GM12891 (cell line): ENCODE data around the gene RBFOX1.

Experiments
- DNase-seq: peaks from one replicate; pipeline ENCODE4 v3.0.0; 2011; ENCODE audit warnings: low spot score; ENCODE audit not compliant: insufficient read length
- FAIRE-seq: peaks from 2 replicates; lab custom pipeline; 2011; peaks lifted over from hg19 to GRCh38; lab: Jason Lieb, UNC
- PAX5 ChIP-seq: IDR thresholded peaks from 2 replicates; pipeline ENCODE4 v1.6.1; 2011; ENCODE audit warnings: low read length, moderate library complexity, mild to moderate bottlenecking; ENCODE audit not compliant: insufficient read depth, severe bottlenecking
- POLR2A ChIP-seq: IDR thresholded peaks from 2 replicates; pipeline ENCODE4 v1.6.1; 2011; ENCODE audit warnings: low read depth, low read length, control low read depth
- POLR2AphosphoS5 ChIP-seq: IDR thresholded peaks from 2 replicates; pipeline ENCODE4 v1.6.1; 2011; ENCODE audit warnings: low read depth, low read length, control low read depth
- POU2F2 ChIP-seq: IDR thresholded peaks from 2 replicates; pipeline ENCODE4 v1.6.1; 2011; ENCODE audit warnings: low read depth, mild to moderate bottlenecking, control low read depth, low read length, moderate library complexity
- SPI1 ChIP-seq: IDR thresholded peaks from 2 replicates; pipeline ENCODE4 v1.6.1; 2011; ENCODE audit warnings: low read depth, low read length, control low read depth
- TAF1 ChIP-seq: IDR thresholded peaks from 2 replicates; pipeline ENCODE4 v1.6.1; 2011; ENCODE audit warnings: low read depth, low read length, control low read depth

RBFOX1 gene

DNA sequence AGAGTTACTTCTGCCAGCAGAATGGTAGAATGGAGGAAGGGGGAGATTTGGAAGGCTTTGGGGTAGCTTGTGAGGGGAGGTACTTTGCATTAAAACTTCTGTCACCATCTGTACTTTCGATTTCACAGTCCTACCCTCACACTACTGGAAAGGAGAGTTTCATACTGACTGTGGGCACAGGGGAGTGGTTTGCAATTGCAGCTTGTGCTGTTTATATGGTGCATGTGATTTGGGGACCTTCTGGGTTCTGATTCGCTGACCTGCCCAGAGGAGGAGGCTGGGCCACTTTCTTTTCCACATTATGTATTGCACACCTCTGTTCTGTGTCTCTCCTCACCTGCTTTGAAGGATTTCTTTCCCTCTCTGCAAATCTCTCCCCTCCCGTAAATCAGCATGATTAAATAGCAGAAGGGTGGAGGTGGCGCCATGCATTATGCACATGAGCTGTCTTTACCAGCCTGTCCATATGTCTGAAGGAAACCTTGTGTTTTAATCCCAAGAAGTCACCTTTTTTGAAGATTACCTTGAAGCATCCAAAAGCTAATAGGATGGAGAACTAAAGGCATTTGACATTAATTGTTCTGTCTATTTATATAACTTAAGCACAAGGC is 90.9 kb downstream of the RBFOX1 start:
- TF ChIP-seq SPI1 (no peak), PAX5 (no peak), POU2F2 (no peak), TAF1 (no peak), POLR2A (no peak), POLR2AphosphoS5 (no peak)
- DNase-seq, result no peak
- FAIRE-seq, result no peak

DNA sequence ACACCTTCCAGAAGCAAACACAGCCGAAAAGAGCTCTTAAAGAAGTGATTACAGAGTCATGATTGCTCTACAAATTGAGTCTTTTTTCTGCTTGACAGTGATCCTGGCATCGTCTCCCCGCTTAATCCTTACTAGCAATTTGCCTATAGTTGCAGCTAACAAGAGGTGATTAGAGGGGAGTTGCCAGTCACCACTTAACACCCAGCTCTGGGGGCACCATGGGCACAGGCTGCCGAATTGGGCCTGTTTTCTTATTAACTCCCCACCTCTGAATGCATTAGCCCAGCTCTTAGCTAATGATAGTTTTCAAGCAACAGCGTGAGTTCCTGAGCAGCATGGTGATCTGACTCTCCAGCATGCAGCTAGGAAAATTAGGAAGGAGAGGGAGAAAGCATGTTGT is 93.5 kb downstream of the RBFOX1 start:
- FAIRE-seq (no peak), DNase-seq (no peak)
- TF ChIP-seq POLR2AphosphoS5 (no peak), SPI1 (no peak), TAF1 (no peak), POU2F2 (no peak), POLR2A (no peak), PAX5 (no peak)

DNA sequence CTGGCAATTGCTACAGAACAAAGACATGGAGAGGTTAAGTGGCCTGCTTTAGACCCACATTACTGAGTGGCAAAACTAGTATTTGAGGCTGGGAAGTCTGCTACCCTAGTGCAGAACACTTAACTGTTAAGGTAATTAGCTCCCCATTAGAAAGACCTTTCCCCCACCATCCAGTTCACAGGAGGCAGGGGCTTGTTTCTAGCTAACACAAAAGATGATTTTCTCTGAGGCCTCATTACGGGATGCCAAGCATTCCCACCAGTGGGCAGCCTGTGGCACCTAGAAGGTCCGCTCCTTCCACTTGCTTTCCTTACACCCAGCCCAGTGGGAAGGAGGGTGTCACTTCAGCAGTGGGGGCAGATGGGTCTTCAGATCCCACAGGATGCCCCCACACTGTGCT is 99.1 kb downstream of the RBFOX1 start:
- no peak for DNase-seq
- TF ChIP-seq POLR2AphosphoS5 (no peak), POU2F2 (no peak), TAF1 (no peak), POLR2A (no peak), PAX5 (no peak), SPI1 (no peak)
- FAIRE-seq, result no peak

DNA sequence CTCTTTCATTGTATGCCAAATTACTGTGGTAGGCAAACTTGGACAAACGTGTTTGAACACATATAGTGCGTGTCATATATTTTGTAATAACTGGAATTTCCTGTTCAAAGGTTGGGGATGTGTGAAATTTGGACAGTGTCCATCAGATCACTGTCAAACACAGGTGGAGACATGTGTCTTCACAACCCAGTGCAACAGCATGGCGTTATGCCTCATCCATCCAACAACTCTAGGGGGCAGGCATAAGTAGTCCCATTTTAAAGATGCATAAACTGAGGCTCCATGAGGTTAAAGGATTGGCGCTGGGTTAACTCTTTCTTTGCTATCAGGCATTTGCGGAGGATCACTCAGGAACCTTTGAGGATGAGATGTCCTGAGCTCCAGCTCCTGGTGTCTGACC is 103.7 kb downstream of the RBFOX1 start:
- FAIRE-seq, result no peak
- TF ChIP-seq SPI1 (no peak), POLR2AphosphoS5 (no peak), POU2F2 (no peak), TAF1 (no peak), PAX5 (no peak), POLR2A (no peak)
- DNase-seq, result no peak

- DNase-seq (no peak), FAIRE-seq (no peak)
- TF ChIP-seq POLR2AphosphoS5 (no peak), TAF1 (no peak), PAX5 (no peak), SPI1 (no peak), POU2F2 (no peak), POLR2A (no peak)
Observed at GRCh38 chr16:7437135-7437804, 104.6 kb downstream of the RBFOX1 start.

- no peak for DNase-seq
- TF ChIP-seq SPI1 (no peak), POU2F2 (no peak), TAF1 (no peak), POLR2AphosphoS5 (no peak), POLR2A (no peak), PAX5 (no peak)
- no peak for FAIRE-seq
Observed at GRCh38 chr16:7437843-7438242, 105.2 kb downstream of the RBFOX1 start.

- DNase-seq (no peak), FAIRE-seq (no peak)
- TF ChIP-seq PAX5 (no peak), POLR2AphosphoS5 (no peak), SPI1 (no peak), POU2F2 (no peak), TAF1 (no peak), POLR2A (no peak)
Observed at GRCh38 chr16:7438601-7439000, 106.0 kb downstream of the RBFOX1 start.

DNA sequence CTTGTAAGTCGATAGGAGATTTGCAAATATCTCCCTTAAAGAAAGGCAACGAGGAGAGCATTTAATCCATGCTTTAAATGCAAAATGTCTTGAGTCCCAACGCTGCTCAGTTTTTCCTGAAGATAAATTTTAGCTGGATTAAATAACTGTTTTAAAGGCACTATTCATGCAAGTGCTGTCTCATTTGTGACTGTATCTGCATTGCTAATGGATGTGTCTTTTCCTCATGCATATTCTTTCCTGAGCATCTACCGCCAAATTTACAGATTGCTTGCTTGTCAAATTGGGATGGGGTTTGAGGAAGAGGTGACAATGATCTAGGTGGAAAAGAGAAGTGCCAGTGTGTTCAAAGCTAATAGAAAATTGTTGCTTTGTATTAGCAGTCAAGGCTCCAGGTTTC is 106.9 kb downstream of the RBFOX1 start:
- FAIRE-seq (no peak), DNase-seq (no peak)
- TF ChIP-seq PAX5 (no peak), SPI1 (no peak), TAF1 (no peak), POLR2AphosphoS5 (no peak), POLR2A (no peak), POU2F2 (no peak)

DNA sequence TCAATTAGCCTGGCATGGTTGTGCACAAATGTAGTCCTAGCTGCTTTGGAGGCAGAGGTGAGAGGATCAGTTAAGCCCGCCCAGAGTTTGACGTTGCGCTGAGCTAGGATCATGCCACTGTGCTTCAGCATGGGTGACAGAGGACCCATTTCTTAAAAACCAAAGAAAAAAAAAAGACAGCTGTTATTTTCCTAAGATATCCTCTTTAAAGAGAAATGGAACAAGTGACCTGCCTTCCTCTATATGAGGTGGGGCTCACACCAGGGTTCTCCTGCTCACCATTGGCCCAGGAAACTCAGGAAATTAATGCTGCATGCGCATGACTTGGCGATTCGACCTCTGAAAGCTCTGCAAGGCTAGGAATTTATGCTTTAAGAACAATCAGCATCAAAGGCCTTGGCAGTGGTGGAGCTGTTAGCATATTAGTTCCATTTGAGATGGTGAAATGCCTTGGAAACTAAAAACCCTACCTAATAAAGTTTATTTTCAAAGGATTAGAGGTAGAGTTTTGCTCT is 108.3 kb downstream of the RBFOX1 start:
- FAIRE-seq, result no peak
- TF ChIP-seq POLR2AphosphoS5, result no peak
- no peak for DNase-seq

DNA sequence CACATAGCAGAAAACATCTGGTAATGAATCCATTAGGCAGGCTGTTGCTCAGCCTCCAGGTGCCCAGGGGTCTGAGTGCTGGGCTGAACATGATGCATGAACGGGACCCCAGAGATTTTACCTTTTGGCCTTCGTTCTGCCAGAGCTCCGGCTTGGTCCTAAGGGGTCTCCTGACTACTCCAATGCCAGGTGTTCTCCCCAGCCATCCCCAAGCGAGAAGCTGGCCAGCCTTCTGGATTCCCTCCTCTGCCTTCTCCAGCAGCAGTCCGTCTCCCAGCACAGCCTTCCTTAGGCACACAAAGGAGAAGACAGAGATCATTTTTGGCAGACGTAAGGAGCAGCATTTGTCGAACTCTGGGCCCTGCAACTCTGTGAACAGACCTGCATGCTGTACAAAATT is 109.4 kb downstream of the RBFOX1 start:
- TF ChIP-seq POU2F2, result no peak
- no peak for TF ChIP-seq POLR2A
- TF ChIP-seq PAX5, result no peak
- no peak for TF ChIP-seq SPI1
- no peak for TF ChIP-seq POLR2AphosphoS5
- TF ChIP-seq TAF1, result no peak
- FAIRE-seq (no peak), DNase-seq (no peak)
